ENCODE measurements around the gene SLMAP.

DNA sequence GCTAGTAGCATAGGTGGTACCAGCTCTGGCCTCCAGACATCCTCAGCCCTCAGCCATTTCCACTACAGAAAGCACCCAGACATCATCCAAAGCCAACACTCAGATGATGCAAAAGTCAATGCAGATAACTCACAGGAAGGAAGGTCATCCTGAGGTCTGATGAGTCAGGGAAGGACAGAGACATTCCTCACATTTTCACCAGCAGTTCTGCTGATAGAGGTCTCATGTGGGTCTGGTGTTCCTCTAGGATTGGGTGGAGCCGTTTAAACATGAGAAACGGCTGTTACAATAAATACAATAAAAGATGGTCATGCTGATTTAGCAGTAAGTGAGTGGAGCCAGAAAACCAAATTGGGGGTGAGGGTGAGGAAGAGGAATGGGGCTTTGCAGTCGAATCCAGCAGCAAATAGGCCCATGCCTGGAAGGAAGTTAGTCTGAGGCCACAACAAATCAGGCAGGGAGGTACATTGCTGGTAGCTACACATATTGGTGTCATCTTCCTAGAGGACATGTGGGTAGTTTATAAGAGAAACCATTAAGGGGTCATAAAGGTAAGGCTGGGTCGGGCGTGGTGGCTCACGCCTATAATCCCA, 218.8 kb downstream of the SLMAP start:
- TF ChIP-seq, protein P1, sequence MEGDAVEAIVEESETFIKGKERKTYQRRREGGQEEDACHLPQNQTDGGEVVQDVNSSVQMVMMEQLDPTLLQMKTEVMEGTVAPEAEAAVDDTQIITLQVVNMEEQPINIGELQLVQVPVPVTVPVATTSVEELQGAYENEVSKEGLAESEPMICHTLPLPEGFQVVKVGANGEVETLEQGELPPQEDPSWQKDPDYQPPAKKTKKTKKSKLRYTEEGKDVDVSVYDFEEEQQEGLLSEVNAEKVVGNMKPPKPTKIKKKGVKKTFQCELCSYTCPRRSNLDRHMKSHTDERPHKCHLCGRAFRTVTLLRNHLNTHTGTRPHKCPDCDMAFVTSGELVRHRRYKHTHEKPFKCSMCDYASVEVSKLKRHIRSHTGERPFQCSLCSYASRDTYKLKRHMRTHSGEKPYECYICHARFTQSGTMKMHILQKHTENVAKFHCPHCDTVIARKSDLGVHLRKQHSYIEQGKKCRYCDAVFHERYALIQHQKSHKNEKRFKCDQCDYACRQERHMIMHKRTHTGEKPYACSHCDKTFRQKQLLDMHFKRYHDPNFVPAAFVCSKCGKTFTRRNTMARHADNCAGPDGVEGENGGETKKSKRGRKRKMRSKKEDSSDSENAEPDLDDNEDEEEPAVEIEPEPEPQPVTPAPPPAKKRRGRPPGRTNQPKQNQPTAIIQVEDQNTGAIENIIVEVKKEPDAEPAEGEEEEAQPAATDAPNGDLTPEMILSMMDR (conservative IDR thresholded peaks at IDR 0.05; ENCODE audit: low read depth in 2 of 2): no peak
- TF ChIP-seq, protein P2, sequence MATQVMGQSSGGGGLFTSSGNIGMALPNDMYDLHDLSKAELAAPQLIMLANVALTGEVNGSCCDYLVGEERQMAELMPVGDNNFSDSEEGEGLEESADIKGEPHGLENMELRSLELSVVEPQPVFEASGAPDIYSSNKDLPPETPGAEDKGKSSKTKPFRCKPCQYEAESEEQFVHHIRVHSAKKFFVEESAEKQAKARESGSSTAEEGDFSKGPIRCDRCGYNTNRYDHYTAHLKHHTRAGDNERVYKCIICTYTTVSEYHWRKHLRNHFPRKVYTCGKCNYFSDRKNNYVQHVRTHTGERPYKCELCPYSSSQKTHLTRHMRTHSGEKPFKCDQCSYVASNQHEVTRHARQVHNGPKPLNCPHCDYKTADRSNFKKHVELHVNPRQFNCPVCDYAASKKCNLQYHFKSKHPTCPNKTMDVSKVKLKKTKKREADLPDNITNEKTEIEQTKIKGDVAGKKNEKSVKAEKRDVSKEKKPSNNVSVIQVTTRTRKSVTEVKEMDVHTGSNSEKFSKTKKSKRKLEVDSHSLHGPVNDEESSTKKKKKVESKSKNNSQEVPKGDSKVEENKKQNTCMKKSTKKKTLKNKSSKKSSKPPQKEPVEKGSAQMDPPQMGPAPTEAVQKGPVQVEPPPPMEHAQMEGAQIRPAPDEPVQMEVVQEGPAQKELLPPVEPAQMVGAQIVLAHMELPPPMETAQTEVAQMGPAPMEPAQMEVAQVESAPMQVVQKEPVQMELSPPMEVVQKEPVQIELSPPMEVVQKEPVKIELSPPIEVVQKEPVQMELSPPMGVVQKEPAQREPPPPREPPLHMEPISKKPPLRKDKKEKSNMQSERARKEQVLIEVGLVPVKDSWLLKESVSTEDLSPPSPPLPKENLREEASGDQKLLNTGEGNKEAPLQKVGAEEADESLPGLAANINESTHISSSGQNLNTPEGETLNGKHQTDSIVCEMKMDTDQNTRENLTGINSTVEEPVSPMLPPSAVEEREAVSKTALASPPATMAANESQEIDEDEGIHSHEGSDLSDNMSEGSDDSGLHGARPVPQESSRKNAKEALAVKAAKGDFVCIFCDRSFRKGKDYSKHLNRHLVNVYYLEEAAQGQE (IDR thresholded peaks at IDR 0.05; ENCODE audit: unreplicated experiment): no peak
- TF ChIP-seq EZH2 (IDR thresholded peaks at IDR 0.05; ENCODE audit: low read depth, unreplicated experiment) (no peak), POLR2AphosphoS5 (IDR thresholded peaks at IDR 0.05; ENCODE audit: low read depth) (no peak), EZH2phosphoT487 (IDR thresholded peaks at IDR 0.05; ENCODE audit: unreplicated experiment) (no peak), STAT1 (IDR thresholded peaks at IDR 0.05; ENCODE audit: unreplicated experiment) (no peak), JUNB (IDR thresholded peaks at IDR 0.05; ENCODE audit: unreplicated experiment) (no peak), NANOG (IDR thresholded peaks at IDR 0.05; ENCODE audit: borderline replicate concordance) (no peak), CREB1 (CRISPR knock-in tag; IDR thresholded peaks at IDR 0.05; ENCODE audit: low read depth) (no peak)
- TF ChIP-seq, protein P3, sequence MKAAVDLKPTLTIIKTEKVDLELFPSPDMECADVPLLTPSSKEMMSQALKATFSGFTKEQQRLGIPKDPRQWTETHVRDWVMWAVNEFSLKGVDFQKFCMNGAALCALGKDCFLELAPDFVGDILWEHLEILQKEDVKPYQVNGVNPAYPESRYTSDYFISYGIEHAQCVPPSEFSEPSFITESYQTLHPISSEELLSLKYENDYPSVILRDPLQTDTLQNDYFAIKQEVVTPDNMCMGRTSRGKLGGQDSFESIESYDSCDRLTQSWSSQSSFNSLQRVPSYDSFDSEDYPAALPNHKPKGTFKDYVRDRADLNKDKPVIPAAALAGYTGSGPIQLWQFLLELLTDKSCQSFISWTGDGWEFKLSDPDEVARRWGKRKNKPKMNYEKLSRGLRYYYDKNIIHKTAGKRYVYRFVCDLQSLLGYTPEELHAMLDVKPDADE (IDR thresholded peaks at IDR 0.05): no peak
